Fibroblast of skin of left biceps (primary cell): ENCODE measurements around the gene MICOS13.
"Not testable (repeated sequence)": the region's sequence is repeated elsewhere in the genome, so short reads cannot be mapped to it uniquely, and the experiment has no call there.

Experiments
- DNase-seq, 2 experiments: peaks; one replicate each; pipeline ENCODE4 v3.0.0-alpha.2; 2013; ENCODE audit warnings: low read depth in 2 of 2

The MICOS13 gene

DNA sequence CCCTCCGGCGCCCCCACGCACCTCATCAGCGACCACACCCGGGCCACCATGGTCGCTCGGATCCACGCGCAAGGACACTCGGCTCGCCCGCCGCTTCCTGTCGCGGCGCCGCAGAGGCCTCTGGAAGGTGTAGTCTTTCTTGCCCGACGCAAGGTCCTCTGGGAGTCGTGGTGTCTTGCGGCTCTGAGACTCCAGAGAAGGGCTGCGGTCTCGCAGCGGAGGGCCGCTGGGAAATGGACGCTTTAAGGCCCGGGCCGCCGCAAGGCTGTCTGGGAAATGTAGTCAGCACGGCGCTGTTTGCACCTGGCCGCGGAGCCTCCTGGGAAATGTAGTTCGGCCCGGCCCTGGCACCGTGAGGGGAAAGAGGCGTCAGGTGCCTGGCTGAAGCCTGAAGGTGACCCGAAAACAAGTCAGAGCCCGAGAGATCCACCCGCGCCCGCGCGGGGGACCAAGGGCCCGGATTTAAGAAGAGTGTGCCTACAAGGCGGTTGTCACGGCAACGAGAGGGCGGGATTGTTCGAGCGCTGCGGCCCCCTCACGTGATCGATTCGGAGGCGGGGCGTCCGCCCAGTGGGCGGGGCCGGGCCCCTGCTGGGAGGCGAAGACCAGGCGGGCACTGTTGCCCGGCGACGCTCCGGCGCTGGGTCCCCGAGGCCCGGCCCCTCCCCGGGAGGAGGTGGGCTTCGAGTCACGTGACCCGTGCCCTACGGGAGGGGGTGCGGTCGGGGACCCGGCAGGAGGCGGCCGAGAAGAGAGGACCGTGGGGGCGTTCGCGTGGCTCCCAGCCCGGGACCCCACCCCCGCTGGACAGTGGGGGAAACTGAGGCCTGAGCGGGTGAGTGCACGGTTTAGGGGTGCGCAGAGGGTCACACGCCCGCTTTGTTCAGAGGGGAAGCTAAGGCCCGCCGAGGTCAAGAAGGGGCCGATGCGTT, at the start of gene MICOS13, which contains the start of gene HSD11B1L:
Gene MICOS13 (minus strand): TSS at position 80 of the 932 bp plus-strand sequence. CDS start 30 bp downstream, at position 50.
Gene HSD11B1L (plus strand): TSS at position 591 of the 932 bp plus-strand sequence. CDS start 3,806 bp downstream, outside the sequence.
- DNase-seq, result peak; percentile 96 to 97

DNA sequence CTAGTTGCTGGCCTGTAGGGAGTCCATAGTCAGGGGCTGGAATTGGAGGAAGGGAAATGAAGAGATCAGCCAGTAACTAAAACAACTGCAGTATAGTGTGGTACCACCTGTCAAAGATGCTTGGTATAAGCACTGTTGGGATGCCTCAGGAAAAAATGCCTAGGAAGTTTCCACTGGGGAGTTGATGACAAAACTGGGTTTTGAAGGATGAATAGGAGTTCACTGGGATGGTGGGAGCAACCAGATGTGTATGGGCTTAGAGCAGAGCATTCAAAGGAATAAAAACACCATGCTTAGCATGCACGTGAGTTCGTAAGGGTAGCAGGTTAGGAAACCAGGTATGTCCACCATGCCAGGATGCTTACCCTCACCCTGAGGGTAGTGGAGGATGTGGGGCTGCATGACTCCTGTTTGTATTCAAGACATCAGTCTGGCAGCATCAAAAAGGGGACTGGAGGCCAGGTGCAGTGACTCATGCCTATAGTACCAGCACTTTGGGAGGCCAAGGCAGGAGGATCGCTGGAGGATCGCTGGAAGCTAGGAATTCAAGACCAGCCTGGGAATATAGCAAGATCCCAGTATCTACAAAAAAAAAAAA, 47.2 kb upstream of the MICOS13 start:
- DNase-seq, result no peak

GRCh38 chr19:5719961-5720790, 39.9 kb upstream of the MICOS13 start, which contains the start of the genes CATSPERD and LONP1:
Gene CATSPERD (plus strand): TSS chr19:5720637. CDS start chr19:5720738, 101 bp downstream.
Gene LONP1 (minus strand): TSS chr19:5720146. CDS start chr19:5720132, 14 bp downstream.
- peak; percentile 97 to 98 for DNase-seq

GRCh38 chr19:5719274-5719960, 39.1 kb upstream of the MICOS13 start:
- DNase-seq, result no peak

DNA sequence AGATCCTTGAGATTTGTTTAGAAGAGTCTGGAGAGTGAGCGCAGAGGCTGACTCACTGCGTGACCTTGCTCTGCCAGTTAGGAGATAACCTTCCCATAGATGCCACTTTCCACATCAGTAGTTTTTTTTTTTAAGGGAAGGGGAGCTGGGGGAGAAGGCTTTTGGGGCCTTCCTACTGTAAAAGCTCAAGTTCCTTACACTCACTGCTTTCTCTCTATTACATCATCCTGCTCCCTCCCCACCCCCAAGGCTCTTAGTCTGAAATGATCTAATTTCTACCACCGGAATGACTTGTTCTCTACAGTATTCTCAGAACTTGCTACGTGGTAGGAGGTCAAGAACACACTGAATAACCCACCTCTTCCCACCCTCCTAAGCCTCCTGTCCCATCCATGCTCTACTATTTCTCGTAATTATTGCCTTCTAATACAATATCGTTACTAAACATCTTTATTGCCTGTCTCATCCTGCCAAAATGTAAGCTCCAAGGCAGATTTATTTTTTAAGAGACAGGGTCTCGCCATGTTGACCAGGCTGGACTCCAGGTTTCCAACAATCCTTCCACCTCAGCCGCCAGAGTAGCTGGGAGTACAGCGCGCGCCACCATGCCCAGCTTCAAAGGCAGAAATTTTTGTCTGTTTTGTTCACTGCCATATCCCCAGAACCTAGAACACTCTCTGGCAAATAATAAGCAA, 38.4 kb upstream of the MICOS13 start:
- peak; percentile 85 to 88 for DNase-seq

DNA sequence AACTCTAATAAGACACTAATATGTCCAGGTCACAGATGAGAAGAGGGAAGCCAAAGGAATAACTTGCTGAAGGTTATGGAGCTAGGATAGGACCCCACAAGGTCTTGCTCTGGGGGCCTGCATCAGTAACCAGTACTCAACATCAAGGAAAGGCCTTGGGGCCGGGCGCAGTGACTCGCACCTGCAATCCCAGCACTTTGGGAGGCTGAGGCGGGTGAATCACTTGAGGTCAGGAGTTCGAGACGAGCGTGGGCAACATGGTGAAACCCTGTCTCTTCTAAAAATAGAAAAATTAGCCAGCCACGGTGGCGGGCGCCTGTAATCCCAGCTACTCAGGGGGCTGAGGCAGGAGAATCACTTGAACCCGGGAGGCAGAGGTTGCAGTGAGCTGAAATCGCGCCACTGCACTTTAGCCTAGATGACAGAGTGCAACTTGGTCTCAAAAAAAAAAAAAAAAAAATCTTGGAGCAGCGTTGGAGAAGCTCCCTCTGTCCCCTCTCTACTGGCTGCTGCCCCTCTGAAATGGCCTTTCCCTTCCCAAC, 37.8 kb upstream of the MICOS13 start:
- DNase-seq, result no peak

GRCh38 chr19:5717215-5717935, 37.1 kb upstream of the MICOS13 start:
- no peak for DNase-seq

DNA sequence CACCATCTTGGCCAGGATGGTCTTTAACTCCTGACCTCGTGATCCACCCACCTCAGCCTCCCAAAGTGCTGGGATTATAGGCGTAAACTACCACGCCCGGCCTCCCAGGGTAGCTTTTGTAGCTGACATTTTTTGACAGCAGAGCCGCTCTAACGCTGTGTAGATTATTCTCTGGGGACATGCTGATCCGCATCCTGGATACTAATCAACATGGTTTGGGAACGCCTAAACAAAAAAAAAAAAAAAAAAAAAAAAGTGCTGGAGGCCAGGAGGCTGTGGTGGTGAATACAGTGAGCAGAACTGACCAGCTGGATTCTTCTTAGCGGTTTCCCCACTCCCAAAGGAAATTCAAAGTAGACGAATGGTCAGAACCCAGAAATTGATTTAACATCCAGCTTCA, 34.5 kb upstream of the MICOS13 start:
- DNase-seq, result no peak

GRCh38 chr19:5713228-5713627, 32.9 kb upstream of the MICOS13 start:
- DNase-seq, result no peak

- no peak for DNase-seq
Measured at GRCh38 chr19:5711713-5712161, 31.4 kb upstream of the MICOS13 start.

DNA sequence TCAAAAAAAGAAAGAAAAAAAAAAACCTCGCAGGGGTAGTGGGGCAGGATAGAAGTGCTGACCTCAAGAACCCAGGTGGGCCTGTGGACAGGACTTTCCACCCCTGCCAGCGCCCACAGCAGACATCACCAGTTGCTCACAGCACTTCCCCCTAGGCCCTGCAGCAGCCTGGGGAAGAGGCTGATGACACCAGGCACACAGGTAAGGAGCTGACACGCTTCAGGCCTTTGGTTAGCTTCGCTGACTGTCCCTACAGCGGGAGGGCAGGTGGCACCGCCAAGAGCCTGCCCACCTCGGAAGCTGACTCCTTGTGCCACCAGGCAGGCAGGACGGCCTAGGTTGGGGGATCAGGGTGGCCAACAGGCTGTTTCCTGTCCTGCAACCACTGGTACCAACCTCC, 30.7 kb upstream of the MICOS13 start:
- DNase-seq, result no peak

- no peak for DNase-seq
Measured at GRCh38 chr19:5707576-5708575, 27.6 kb upstream of the MICOS13 start.

GRCh38 chr19:5706876-5707573, 26.7 kb upstream of the MICOS13 start:
- DNase-seq, result no peak

GRCh38 chr19:5705552-5705951, 25.2 kb upstream of the MICOS13 start:
- no peak for DNase-seq

DNA sequence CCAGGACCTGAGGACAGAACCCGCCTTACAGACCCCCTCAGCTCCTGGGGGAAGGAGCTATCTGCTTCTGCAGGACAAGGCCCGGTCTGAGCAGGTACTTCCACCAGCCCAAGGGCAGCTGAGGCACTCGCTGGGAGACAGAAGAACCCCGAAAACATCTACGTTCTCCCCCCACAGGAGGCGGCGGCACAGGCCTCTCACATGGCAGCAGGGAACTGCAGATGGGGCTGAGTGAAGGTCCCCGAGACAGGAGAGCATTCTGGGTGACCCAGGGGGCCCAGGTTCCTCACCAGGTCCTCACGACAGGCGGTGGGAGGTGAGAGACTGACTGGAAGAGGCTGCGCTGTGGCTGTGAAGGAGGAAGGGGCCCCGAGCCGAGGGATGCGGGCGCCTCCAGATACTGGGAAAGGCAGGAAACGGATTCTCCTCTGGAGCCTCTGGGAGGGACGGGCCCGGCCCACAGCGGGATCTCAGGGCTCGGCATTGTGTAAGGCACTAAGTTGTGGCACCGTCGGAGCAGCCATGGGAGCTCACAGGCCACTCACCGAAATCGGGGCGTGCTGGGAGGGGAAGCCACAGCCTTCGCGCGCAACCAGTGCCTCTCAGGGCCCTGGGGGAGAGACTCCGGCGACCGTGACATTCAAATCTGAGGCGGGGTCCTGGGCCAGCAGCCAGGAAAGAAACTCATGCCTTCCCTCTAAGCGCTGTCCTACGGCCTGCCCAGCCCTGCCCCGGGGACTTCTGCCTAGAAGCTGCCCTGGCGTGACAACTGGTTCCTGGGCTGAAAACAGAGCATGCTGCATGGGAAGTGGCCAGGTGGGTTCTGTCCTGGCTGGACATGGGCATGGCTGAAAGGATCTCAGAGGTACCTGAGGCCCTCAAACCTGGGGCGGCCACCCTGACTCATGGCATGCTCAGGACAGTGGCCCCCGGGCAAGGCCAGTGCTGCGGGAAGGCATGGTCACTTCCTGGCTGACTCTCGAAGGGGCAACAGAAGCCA, 23.8 kb upstream of the MICOS13 start:
- no peak for DNase-seq

- not testable (repeated sequence) for DNase-seq
Measured at GRCh38 chr19:5702053-5702410, 21.7 kb upstream of the MICOS13 start.
